ENCODE measurements around the gene PLAC8. TPM values are rescaled to one million over a fixed set of nuclear protein-coding genes. Genes with fewer than 3 reads are reported as not detected.

The PLAC8 gene
- total and polyA plus RNA-seq, 2 of the 8 experiments (the other 6 are each of a cell fraction or from before 2014, with no cell fraction given), result 0.98 to 1.1 TPM

DNA sequence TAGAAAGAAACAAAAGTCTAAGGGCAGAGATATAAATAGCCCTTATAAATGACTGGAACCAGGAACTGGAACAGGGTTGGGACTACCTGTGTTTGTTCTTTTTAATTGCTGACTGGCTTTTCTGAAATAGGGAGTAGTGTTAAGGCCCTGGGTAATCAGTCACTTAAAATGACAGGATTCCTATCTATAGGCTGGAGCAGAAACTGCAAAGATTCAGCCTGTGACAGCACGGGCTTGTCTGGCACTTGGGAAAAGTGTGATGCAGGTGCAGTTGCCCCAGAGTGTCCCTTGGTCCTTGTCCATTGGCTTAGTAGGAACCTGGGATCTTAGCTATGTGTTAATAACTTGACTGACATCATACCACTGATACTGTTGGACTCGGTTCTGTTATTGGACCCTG is 14.7 kb upstream of the PLAC8 start:
- no peaks in the 10 kb centered on the region for H3K23me2 ChIP-seq (ENCODE audit: low read depth, low read length)
- TF ChIP-seq RNF2 (IDR thresholded peaks at IDR 0.05; ENCODE audit: borderline replicate concordance, low read depth, low read length, missing control alignments, poor library complexity, severe bottlenecking), result no peak
- no peak for TF ChIP-seq SIX5 (IDR thresholded peaks at IDR 0.05; ENCODE audit: low read depth, low read length)
- TF ChIP-seq ZNF274 (IDR thresholded peaks at IDR 0.05; ENCODE audit: borderline replicate concordance, extremely low read depth, low read length), result no peak
- TF ChIP-seq NANOG (IDR thresholded peaks at IDR 0.05; ENCODE audit: insufficient read depth, low read depth, low read length, poor library complexity, severe bottlenecking), result no peak
- TF ChIP-seq, protein P1, sequence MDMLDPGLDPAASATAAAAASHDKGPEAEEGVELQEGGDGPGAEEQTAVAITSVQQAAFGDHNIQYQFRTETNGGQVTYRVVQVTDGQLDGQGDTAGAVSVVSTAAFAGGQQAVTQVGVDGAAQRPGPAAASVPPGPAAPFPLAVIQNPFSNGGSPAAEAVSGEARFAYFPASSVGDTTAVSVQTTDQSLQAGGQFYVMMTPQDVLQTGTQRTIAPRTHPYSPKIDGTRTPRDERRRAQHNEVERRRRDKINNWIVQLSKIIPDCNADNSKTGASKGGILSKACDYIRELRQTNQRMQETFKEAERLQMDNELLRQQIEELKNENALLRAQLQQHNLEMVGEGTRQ (IDR thresholded peaks at IDR 0.05; ENCODE audit: low read length), result no peak
- no peak for TF ChIP-seq SIRT6 (IDR thresholded peaks at IDR 0.05; ENCODE audit: low read length)
- no peak for TF ChIP-seq POLR2AphosphoS5 (IDR thresholded peaks at IDR 0.05; ENCODE audit: low read depth, low read length)
- TF ChIP-seq, protein P2, sequence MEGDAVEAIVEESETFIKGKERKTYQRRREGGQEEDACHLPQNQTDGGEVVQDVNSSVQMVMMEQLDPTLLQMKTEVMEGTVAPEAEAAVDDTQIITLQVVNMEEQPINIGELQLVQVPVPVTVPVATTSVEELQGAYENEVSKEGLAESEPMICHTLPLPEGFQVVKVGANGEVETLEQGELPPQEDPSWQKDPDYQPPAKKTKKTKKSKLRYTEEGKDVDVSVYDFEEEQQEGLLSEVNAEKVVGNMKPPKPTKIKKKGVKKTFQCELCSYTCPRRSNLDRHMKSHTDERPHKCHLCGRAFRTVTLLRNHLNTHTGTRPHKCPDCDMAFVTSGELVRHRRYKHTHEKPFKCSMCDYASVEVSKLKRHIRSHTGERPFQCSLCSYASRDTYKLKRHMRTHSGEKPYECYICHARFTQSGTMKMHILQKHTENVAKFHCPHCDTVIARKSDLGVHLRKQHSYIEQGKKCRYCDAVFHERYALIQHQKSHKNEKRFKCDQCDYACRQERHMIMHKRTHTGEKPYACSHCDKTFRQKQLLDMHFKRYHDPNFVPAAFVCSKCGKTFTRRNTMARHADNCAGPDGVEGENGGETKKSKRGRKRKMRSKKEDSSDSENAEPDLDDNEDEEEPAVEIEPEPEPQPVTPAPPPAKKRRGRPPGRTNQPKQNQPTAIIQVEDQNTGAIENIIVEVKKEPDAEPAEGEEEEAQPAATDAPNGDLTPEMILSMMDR (IDR thresholded peaks at IDR 0.05; ENCODE audit: control extremely low read depth in 1 of 3, insufficient read depth in 1 of 3, low read depth in 1 of 3, low read length in 3 of 3), result no peak
- no peak for TF ChIP-seq RFX5 (IDR thresholded peaks at IDR 0.05; ENCODE audit: borderline replicate concordance, low read depth, low read length)
- no peak for TF ChIP-seq CHD2 (IDR thresholded peaks at IDR 0.05; ENCODE audit: low read length)
- no peak for TF ChIP-seq JUN (IDR thresholded peaks at IDR 0.05; ENCODE audit: low read depth, low read length)

More for the DNA sequence above, 14.7 kb upstream of the PLAC8 start:
- H2AK5ac ChIP-seq (ENCODE audit: low read depth, low read length), result no peak overlapping the region
- no peak overlapping the region for H3K14ac ChIP-seq (ENCODE audit: insufficient read length)
- 88% methylated on average over 2 of the region's 2 CpGs; no CpG with 5 or more reads in 1 of the 2 experiments for WGBS, 2 experiments (ENCODE audit: extremely low coverage in 1 of 2, insufficient coverage in 1 of 2, insufficient read length in 1 of 2, insufficient replicate concordance in 2 of 2, low coverage in 1 of 2, low lambda C conversion rate in 2 of 2, missing lambda C conversion rate in 1 of 2)
- FAIRE-seq, result no peak
- H2BK120ac ChIP-seq (replicated peaks; ENCODE audit: low read depth, low read length), result no peak overlapping the region
- H4K8ac ChIP-seq (ENCODE audit: extremely low read depth, insufficient read depth, low read length), result no peak overlapping the region
- no peak overlapping the region for H3K4me2 ChIP-seq (ENCODE audit: insufficient read depth in 1 of 2, low read depth in 2 of 2, low read length in 2 of 2)
- H2BK5ac ChIP-seq (ENCODE audit: low read depth, low read length), result no peak overlapping the region
- H3K79me2 ChIP-seq (ENCODE audit: control insufficient read depth in 1 of 2, insufficient read depth in 2 of 2, low read length in 2 of 2), result no peaks in the 10 kb centered on the region
- H3K79me1 ChIP-seq (ENCODE audit: low read depth, low read length), result no peaks in the 10 kb centered on the region
- H3K4me1 ChIP-seq (replicated peaks in 1 of 4; ENCODE audit: control insufficient read depth in 3 of 4, insufficient read depth in 4 of 4, low read length in 3 of 4), result no peaks in the 10 kb centered on the region
- no peak overlapping the region for H2BK12ac ChIP-seq (ENCODE audit: low read depth, low read length)
- no peaks in the 10 kb centered on the region for H3K27me3 ChIP-seq (replicated peaks in 1 of 4; ENCODE audit: control insufficient read depth in 3 of 4, extremely low read depth in 1 of 4, insufficient read depth in 3 of 4, low read length in 3 of 4)
- no peak overlapping the region for H4K5ac ChIP-seq (ENCODE audit: insufficient read length, low read depth, low read length)
- no peak overlapping the region for H2BK15ac ChIP-seq (ENCODE audit: low read length)
- no peak overlapping the region for H3K4ac ChIP-seq (replicated peaks; ENCODE audit: insufficient read length, low read depth, low read length)
- H3K56ac ChIP-seq (replicated peaks; ENCODE audit: insufficient read length, low read depth, low read length), result no peak overlapping the region
- no peaks in the 10 kb centered on the region for H3K9me3 ChIP-seq (ENCODE audit: insufficient read depth in 2 of 2, low read depth in 1 of 2, low read length in 1 of 2)
- no peak overlapping the region for H3K27ac ChIP-seq (ENCODE audit: low read depth, low read length)
- H4K20me1 ChIP-seq (replicated peaks in 1 of 2; ENCODE audit: control insufficient read depth in 1 of 2, insufficient read depth in 2 of 2, low read length in 2 of 2), result no peaks in the 10 kb centered on the region
- H3K18ac ChIP-seq (ENCODE audit: extremely low read depth, low read length), result no peak overlapping the region
- DNase-seq (ENCODE audit: low read depth in 1 of 2, low spot score in 2 of 2), result no peak
- H3K9ac ChIP-seq (replicated peaks in 1 of 4; ENCODE audit: extremely low read depth in 1 of 4, low read depth in 3 of 4, low read length in 3 of 4), result no peak overlapping the region
- no peak overlapping the region for H2BK20ac ChIP-seq (ENCODE audit: low read length)
- no peak overlapping the region for H3K23ac ChIP-seq (ENCODE audit: insufficient read length)
- no peak overlapping the region for H3K4me3 ChIP-seq (ENCODE audit: extremely low read depth in 1 of 4, insufficient read depth in 2 of 4, low read depth in 3 of 4, low read length in 4 of 4)
- ChIA-PET POLR2A (ENCODE audit: partially characterized antibody) (no interaction called here), CTCF (ENCODE audit: partially characterized antibody) (interaction anchor here (1.2 kb wide), 1 partner anchor 153 kb away, joined by 3 read pairs; no protein-coding TSS in a partner anchor)
- H4K91ac ChIP-seq (replicated peaks; ENCODE audit: insufficient read length, low read length), result no peak overlapping the region
- H3K36me3 ChIP-seq (ENCODE audit: control insufficient read depth in 2 of 4, insufficient read depth in 4 of 4, low read length in 3 of 4), result no peaks in the 10 kb centered on the region
- no peak overlapping the region for H2AFZ ChIP-seq (ENCODE audit: low read length)
